Stimulated activated CD8-positive, alpha-beta memory T cell treated with anti-CD3 and anti-CD28 coated beads, Interleukin-4, amount 100 ng/mL, for 48 hours (primary cell): ENCODE data around the gene KCNIP3.

Experiments used
- DNase-seq: peaks from one replicate; pipeline ENCODE4 v3.0.0-alpha.2; 2020

KCNIP3 gene

GRCh38 chr2:95330794-95331338 lies 33.7 kb downstream of the KCNIP3 start:
- DNase-seq: no peak

- DNase-seq: no peak
Measured at GRCh38 chr2:95331606-95332005, 34.5 kb downstream of the KCNIP3 start.

- DNase-seq: no peak
Measured at GRCh38 chr2:95332036-95332435, 34.9 kb downstream of the KCNIP3 start.

- DNase-seq: no peak
Measured at GRCh38 chr2:95333056-95333455, 35.9 kb downstream of the KCNIP3 start.

GRCh38 chr2:95333888-95334338 lies 36.8 kb downstream of the KCNIP3 start:
- no peak for DNase-seq

GRCh38 chr2:95334916-95335641 lies 37.9 kb downstream of the KCNIP3 start:
- no peak for DNase-seq

GRCh38 chr2:95336406-95336805 lies 39.3 kb downstream of the KCNIP3 start:
- DNase-seq: no peak

- DNase-seq: no peak
Measured at GRCh38 chr2:95337829-95338228, 40.7 kb downstream of the KCNIP3 start.

GRCh38 chr2:95342556-95343320 lies 45.6 kb downstream of the KCNIP3 start:
- DNase-seq: no peak

GRCh38 chr2:95343429-95344214 lies 46.5 kb downstream of the KCNIP3 start:
- no peak for DNase-seq

GRCh38 chr2:95344215-95344583 lies 47.1 kb downstream of the KCNIP3 start:
- DNase-seq: no peak

GRCh38 chr2:95344656-95345055 lies 47.5 kb downstream of the KCNIP3 start:
- DNase-seq: no peak

- no peak for DNase-seq
Measured at GRCh38 chr2:95345081-95345562, 48.0 kb downstream of the KCNIP3 start.

- DNase-seq: peak; percentile 85
Measured at GRCh38 chr2:95345563-95346230, 48.5 kb downstream of the KCNIP3 start.

- peak; percentile 28 for DNase-seq
Measured at GRCh38 chr2:95346231-95346737, 49.1 kb downstream of the KCNIP3 start.

GRCh38 chr2:95346738-95347671 lies 49.9 kb downstream of the KCNIP3 start:
- DNase-seq: peak; percentile 24

GRCh38 chr2:95347681-95348608 lies 50.8 kb downstream of the KCNIP3 start:
- peak; percentile 19 for DNase-seq

GRCh38 chr2:95348609-95349567 lies 51.7 kb downstream of the KCNIP3 start:
- peak; percentile 18 for DNase-seq
